ENCODE measurements around the gene MDN1.

DNA sequence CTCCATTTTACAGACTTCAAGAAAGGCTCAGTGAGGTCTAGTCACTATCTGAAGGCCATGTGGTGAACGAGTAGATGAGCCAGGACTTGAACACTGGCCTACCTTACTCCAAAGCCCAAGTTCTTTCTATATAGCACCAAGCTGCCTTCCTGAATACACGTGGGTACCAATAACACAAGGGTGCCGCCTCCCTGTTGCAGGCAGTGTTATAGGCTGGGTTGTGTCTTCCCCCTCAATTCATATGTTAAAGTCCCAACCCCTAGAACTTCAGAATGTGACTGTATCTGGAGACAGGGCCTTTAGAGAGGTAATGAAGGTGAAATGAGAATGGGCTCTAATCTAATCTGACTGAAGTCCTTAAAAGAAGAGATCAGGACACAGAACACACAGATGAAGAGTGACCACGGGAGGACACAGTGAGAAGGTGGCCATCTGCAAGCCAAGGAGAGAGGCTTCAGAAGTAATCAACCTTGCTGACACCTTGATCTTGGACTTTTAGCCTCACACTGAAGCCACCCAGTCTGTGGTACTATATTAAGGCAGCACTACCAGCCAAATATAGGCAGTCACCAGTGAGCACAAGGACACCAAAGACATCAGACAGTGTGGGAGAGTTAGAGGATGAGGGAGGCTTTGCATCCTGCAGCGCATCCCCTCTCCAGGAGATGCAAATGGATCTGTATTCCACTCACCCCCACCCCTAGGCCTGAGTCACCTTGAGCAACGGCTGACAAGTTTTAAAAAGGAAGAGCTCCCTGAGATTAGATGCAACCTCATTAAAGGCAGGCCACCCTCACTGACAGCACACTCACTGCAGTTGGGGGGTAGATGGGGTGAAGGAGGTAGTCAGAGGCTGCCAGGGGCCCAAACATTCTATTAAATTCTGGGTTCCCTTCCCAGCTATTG is 140.1 kb downstream of the MDN1 start:
- TF ChIP-seq, protein P1, sequence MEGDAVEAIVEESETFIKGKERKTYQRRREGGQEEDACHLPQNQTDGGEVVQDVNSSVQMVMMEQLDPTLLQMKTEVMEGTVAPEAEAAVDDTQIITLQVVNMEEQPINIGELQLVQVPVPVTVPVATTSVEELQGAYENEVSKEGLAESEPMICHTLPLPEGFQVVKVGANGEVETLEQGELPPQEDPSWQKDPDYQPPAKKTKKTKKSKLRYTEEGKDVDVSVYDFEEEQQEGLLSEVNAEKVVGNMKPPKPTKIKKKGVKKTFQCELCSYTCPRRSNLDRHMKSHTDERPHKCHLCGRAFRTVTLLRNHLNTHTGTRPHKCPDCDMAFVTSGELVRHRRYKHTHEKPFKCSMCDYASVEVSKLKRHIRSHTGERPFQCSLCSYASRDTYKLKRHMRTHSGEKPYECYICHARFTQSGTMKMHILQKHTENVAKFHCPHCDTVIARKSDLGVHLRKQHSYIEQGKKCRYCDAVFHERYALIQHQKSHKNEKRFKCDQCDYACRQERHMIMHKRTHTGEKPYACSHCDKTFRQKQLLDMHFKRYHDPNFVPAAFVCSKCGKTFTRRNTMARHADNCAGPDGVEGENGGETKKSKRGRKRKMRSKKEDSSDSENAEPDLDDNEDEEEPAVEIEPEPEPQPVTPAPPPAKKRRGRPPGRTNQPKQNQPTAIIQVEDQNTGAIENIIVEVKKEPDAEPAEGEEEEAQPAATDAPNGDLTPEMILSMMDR (IDR thresholded peaks at IDR 0.05), result no peak
- TF ChIP-seq ZFX (IDR thresholded peaks at IDR 0.05; ENCODE audit: borderline replicate concordance), result no peak

Measured in 22Rv1 (cell line).